NCI-H128 (cell line): ENCODE results near the gene APP.
"Not testable (repeated sequence)": the region's sequence is repeated elsewhere in the genome, so short reads cannot be mapped to it uniquely, and the experiment has no call there.

Experiments used
- DNase-seq: peaks from one replicate; lab custom pipeline; 2025; ENCODE audit not compliant: unreplicated experiment; lab: John Stamatoyannopoulos, UW

Gene APP

DNA sequence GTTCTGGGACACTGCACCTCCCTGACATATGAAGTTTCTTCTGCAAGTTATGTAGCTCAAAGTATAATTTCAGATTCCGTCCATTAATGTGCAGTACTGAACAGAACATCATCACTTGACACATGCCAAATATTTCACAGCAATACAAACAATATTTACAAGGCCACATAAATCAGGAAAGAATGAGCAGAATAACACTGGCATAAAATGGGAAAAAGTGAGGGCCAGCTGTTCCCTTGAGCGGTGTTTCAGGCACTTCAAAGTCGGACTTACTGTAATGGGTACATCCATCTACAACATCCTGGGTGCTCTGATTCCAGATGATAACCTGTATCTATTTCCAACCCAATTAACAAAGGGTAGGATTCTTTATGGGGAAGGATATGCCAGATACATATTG, 217.4 kb downstream of the APP start:
- DNase-seq: no peak

DNA sequence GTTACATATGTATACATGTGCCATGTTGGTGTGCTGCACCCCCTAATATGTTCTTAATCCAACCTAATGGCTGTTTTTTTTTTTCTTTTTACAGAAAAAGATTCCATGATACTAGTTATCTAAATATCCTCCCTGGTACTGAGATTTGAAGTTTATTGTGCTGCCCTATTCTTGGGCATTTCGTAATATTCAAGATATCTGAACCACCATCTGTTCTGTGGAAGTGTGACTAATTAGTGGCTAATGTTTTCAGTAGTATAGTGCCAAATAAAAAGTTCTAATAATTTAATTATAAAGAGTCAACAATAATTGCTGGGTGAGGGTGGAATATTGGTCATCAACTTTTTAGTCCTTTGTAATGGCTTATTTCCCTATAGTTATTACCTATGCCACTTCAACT, 218.3 kb downstream of the APP start:
- DNase-seq: no peak

DNA sequence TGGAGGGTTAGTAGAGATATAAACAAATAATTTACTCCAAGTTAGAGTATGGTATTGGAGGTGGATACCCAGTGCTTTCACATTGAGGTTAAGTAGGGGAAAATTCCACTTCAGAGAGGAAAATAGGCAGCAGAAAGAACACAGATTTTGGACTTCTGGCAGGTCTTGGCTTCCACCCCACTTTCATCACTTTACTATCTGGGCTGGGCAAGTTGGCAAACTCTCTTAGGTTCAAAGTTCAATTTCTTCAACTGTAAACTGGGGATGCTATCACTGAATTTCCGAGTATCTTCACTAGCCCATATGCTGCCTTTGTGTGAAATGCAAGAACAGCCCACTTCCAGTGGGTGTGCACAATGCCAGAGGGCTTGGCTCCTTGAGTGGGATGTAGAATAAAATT, 220.9 kb downstream of the APP start:
- DNase-seq: no peak

DNA sequence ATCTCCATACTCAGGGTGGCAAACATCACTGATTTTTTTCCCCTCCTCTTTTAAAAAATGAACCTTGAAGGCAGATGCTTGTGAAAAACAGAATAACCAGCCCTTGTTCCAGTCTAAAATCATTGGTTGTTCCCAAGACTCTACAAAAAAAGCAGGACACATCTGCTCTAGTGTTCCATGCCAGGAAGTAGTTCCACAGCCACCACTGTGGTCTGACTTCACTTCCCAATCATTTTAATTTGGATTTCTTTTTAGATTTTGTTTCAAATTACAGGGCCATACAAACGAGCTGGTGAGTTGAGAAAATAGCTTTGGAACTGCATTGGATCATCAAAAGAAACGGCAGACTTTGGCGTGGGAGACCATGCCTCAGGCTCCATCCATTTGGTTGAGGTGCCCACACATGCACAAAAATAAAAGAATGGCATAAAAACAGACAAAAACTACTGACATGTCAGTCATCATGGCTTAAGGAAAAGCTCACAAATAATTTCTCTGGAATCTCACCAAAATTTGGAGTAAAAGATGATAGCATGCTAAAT, 225.8 kb downstream of the APP start:
- no peak for DNase-seq

DNA sequence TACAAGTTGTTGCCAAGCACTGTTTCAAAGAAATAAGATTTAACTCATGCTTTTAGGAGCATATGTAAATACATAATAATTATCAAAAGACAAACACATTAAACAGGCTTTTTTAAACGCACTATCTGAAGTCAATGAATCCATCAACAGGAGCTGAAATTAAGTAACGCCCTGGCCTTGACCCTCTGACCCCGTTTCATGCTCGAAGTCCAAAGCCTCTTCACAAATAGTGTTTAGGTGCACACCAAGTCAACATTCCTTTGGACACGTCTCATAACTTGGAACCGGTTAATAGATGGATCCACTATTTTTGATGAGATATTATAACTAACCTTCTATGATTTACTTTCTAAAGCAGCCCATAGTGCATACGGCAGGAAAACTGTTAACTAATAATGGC, 226.5 kb downstream of the APP start:
- no peak for DNase-seq

DNA sequence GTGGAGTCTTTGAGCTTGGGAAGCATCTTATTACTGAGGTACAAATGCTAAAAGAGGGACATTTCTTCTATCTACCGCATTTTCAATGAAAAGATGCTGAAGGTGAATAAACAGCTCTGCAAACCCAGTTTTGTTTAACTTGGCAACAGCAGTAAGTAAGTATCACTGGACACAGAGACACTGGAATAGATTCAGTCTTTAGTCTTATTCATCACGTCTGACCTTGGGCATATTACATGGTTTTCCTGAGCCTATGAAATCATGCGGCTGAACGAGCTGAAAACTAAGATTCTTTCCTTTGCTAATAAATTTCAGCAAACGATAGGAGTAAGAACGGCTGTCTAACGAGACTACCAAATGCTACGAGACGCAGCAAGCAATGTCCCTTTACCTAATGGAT, 228.4 kb downstream of the APP start:
- DNase-seq: no peak

DNA sequence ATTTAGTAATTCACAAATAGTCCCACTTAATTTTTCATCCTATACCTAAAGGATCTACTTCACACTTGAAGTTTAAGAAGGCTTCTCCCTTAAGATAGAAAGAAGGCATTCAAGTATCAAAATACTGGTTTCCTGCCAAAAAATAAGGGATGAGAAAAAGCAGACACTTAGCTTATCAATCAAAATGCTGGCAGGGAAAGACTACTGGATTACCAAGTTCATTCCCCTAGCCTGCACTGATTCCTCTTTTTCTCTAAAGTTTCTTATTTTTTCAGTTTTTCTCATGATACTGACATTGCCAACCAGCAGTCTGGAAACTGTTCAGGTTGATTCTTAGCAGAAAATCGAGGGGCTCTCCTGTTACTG, 231.2 kb downstream of the APP start:
- no peak for DNase-seq

DNA sequence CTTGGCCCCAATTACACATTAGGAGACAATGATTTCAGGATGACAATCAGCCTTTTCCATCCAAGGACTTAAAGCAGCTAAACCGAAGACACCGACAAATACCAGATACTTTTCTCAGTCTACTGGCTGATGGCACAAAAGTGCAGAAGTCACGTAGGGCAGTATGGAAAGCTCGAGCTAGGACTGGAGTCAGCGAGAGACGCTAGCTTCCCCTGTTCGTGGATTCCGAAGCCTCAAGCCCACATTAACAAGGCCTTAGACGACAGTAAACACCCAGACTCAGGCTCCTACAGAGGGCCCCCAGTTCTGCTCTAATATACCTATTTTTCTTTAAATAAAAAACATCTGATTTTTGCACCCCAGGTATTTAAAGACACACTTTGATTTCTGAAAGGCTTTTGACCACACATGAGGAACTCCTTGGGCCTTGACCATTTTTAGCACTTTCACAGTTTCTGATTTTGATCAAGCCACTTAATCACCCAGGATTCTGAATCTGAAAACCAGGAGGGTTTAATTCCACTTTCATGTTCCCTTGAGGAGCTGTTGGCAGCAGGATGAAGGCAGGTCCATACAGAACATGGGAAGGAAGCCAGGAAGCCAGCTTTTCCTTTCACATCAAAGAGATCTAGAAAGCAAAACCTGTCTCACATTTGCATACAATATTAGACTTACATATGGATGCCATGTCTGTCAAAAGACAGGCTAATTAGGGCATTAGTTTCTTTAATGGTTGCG, 231.7 kb downstream of the APP start:
- no peak for DNase-seq

DNA sequence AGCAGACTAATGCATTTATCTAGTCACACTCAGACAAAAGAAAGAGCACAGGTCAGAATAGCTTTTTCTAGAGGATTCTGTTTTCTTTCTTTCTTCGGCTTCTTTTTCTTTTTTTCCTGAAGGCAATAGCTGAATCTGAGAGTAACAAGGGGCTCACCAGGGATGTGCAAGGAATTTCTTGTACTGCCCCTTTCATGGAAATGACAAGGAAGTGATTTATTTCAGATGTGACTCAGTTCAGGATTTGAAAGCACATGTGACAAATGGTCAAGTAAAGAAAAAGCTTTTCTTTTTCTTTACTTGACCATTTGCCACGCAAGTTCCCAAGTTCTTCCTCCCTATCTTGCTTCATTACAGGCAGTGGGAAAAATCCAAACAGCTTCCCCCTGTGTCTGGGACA, 233.8 kb downstream of the APP start:
- no peak for DNase-seq

DNA sequence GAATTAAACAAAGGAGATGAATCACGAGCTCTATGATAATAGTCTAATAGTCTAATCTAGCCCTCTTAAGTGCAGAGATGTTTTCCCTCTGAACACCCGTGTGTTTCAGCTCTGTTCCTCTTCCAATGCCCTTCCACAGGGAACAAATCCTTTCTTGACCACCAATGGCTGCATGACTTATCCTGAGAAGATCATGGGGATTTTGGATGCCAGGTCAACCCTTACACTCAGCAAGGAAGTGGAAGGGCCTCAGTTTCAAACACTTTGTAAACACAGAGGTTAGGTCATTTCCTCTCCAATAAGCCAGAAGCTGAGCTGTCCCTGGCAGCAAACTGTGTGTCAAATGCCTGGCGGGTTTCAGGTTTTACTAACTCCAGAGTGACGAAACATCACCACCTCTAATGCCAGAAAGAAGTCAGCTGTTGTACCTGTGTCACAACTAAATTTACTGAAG, 235.8 kb downstream of the APP start:
- no peak for DNase-seq

DNA sequence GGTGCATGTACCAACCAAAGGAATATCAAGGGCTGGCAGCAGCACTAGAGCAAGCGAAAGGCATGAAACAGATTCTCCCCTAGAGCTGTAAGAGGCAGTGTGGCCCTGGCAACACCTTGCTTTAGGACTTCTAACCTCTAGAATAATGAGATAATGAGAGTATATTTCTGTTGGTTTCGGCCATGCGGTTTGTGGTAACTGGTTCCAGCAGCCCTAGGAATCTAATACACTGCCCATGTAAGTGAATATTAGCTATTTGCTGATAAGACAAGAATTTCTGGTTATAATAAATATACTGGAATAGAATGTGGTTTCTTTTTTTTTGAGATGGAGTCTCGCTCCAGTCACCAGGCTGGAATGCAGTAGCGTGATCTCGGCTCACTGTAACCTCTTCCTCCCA, 236.4 kb downstream of the APP start:
- DNase-seq: no peak

DNA sequence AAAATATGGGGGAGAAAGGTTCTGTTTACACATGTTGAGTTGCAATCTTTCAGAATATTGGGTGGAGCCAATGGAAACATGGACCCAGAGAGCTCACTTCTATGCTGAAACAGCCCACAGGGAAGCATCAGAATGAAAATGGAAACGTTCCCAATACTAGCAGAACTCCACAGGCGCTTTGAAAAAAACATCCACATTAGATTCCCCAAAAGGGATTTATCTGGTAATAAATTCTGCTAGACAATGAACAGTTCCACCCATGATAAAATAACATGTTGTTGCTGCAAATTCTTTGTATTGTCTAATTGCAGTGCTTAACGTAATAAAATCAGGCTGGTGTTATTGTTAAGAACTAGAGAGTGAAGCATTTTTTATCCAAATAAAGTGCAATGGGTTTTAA, 238.8 kb downstream of the APP start:
- DNase-seq: no peak

DNA sequence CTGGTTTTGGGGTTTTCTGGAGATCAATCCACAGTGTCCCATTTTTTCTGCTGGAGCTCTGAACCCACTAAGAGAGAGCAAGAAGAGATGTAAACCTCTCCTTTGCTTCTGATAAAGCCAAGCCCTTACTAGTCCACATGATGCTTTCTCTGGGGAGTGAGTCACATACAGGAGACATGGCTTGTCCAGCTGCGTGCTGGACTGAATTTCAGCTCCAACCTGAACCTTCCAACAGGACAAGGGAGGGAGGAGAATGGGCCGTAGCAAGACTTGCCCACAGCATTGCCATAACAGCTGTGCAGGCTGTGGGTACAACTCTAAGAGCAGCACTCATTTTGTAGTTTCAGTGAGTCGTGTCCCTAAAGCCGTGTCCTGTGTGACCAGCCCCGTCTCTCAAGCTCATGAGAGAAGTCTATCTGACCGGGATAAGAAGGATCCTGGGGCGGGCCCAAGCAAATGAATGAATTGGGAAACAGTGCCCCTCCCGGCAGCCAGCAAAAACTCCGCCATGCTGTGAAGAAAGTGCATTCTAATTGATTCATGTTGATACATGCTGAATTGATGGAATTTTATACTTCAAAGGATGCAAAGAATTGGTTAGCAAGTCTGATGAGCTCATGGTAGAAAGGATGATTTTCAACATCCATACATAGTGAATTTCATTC, 240.6 kb downstream of the APP start:
- no peak for DNase-seq

DNA sequence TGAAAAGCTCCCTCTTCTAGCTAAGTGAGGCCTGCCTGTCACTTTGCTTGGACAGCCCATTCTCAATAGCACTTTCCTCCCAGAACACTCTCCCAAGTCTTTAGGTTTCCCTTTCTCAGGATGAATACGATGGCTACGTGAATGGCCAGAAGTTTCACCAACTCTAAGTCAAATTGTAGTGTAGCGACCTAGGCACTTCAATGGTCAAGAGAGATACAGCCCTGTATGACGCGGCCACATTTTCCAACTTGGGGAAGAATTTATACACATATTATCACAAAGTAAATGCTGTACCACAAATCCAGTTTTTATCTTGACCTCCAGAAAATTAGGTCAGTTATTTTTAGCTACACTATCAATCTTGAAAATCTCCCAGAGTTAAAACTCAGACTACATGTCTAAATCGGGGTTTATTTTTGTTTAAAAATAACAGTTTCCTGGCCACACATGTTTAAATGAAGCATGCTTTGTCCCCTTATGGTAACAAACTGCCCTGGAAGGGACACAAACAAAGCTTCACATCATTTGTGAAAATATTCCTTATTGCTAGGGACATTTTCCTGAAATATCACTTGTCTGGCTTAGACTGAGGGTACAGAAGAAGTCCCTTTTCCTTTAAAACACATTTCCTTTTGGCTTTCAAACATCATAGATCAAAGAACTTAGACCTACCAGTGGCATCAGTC, 243.2 kb downstream of the APP start:
- DNase-seq: no peak

DNA sequence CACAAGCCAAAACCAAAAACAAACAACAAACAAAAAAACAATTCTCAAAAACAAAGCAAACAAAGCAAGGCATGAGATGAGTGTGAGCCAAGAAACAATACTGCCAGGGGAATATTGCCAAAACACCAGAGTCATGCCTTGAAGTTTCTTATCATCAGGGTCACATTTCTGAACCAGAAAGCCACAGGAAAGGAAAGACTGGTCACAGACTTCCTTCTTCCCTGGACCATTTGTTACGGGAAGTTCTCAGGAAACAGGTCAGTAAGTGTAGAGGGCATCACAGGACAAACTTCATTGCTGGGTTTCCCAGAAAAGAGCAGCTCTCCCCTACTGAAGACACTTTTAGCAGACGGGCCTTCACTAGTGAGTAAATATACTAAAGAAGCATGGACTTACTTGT, 244.6 kb downstream of the APP start:
- DNase-seq: no peak

DNA sequence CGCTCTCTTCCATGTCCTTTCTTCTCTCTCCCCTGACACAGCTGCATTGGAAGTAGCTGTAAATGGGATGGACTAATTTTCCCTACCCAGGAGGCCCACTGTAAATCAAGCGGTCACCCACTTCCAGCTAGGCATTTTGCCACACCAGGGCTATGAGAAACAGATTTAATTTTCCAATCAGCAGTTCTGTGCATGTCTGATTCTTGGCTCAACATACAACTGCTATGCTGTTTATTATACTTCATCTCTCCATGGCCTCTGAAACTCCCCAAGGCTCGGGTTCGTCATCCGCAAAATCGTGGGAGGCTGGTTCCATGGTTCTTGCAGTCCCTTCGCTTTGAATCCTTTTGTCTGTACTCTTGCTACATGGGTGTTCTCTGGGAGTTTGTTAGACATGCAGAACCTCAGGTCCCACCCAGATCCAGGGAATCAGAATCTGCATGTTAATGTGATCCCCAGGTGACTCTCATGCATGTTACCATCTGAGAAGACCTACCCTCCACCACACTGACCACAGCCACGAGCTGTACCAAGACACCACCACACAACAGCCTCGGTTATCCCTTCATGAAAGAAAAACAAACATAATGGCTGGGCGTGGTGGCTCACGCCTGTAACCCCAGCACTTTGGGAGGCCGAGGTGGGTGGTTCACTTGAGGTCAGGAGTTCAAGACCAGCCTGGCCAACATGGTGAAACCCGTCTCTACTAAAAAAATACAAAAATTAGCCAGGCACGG, 245.3 kb downstream of the APP start:
- no peak for DNase-seq

DNA sequence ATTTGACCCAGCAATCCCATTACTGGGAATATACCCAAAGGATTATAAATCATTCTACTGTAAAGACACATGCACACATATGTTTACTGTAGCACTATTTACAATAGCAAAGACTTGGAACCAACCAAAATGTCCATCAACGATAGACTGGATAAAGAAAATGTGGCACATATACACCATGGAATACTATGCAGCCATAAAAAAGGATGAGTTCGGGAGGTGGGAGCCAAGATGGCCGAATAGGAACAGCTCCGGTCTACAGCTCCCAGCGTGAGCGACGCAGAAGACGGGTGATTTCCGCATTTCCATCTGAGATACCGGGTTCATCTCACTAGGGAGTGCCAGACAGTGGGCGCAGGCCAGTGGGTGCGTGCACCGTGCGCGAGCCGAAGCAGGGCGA, 252.4 kb downstream of the APP start:
- DNase-seq: not testable (repeated sequence)

DNA sequence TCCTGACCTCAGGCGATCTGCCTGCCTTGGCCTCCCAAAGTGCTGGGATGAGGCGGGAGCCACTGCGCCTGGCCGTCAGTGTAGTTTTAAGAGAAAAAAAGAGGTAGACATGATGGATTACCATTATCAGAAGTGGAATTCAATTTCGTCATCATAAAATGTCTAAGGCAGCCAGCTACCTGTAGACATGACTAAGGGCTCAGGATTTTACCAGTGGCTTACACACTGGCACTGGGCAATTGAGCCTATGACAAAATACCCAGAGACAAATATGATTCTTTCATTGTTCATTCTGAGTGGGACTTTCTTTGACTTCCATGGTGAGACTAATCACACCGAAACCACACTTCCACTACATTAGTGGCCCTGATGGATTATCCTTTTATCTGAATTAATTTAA, 254.3 kb downstream of the APP start:
- no peak for DNase-seq

DNA sequence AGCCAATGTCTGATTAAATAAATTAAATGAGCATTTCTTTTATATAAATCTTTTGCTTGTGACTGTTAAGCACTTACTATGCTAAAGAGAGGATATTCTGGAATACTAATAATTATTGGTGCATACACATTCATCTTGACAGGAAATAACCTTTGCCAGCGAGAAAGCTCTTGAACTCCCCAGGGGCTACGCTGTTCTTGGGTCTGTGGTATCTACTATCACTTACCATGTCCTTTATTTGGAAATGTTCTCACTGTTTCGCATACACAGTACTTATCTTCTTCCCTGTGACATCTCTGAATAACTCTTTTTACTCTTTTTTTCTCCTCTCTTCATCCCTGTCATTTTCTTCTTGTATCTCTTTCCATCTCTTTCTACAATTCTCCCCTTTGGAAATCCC, 257.1 kb downstream of the APP start:
- DNase-seq: no peak

DNA sequence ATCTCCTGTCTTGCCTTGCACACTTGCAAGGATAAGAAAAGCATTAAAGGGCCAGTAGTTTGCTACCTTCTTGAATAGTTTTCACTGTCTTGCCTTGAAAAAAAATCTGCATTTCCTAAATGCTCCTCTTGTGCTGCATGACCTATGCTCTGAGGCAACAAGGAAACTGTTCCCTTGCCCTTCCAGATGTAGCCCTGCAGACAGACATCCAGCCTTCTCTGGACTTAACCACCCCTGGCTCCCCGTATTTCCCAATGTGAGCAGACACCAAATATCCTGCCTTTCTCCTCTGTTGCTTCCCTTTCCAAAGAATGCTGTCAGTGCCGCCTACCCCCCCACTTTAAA, 258.2 kb downstream of the APP start:
- DNase-seq: no peak

DNA sequence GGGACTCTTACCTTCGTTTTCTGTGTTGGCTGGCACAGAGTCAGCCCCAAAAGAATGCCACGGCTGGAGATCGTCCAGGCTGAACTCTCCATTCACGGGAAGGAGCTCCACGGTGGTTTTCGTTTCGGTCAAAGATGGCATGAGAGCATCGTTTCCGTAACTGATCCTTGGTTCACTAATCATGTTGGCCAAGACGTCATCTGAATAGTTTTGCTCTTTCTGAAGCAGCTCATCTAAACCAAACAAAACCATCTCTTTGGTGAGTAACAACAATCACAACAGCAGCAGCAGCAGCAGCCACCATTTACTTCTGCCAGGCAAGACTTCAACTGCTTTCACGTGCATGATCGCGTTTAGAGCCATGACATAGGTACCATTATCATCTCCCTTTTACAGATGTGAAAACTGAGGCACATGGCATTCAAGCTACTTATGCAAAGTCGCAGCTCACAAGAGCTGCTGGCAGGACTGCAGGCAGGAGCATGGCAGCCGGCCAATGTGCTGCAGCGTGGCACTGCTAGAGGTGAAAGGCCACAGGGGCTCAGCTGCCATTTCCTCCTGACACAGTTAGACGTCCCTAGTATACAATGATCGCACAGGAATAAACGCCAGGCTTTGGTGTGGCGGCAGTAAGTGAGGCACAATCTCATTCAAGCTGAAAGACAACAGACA, 258.7 kb downstream of the APP start:
- no peak for DNase-seq
